ENCODE results near the gene SVBP.

GRCh38 chr1:42834803-42835202 lies 17.6 kb upstream of the SVBP start:
- no peak; the same call in 1 of the 2 replicates for TF ChIP-seq GATA2 (IDR thresholded peaks at IDR 0.05; ENCODE audit: low read depth, low read length)
- no peak for TF ChIP-seq GATA3 (IDR thresholded peaks at IDR 0.05; ENCODE audit: low read depth, low read length)
